ENCODE results near the gene DPH6.

DPH6 gene

GRCh38 chr15:35486296-35486695 lies 59.7 kb downstream of the DPH6 start:
- Histone ChIP-seq H3K27me3 (ENCODE audit: insufficient read depth, low read length) (no peaks in the 10 kb centered on the region), H3K79me2 (ENCODE audit: control insufficient read depth, insufficient read depth, low read length, unreplicated experiment) (no peaks in the 10 kb centered on the region), H3K4me1 (ENCODE audit: control insufficient read depth, insufficient read depth, low read length, unreplicated experiment) (peaks cover 4% of the 10 kb centered on the region), H3K27ac (ENCODE audit: low read depth, low read length) (no peak overlapping the region), H3K4me3 (ENCODE audit: low read depth, low read length) (no peak overlapping the region), H3K36me3 (ENCODE audit: insufficient read depth, low read length) (0 out of 2 replicates have a peak, but pooled peaks cover 3% of the 10 kb centered on the region), H2AFZ (ENCODE audit: low read length, unreplicated experiment) (no peak overlapping the region)

GRCh38 chr15:35485411-35485810 lies 60.6 kb downstream of the DPH6 start:
- Histone ChIP-seq H3K27me3 (ENCODE audit: insufficient read depth, low read length) (no peaks in the 10 kb centered on the region), H2AFZ (ENCODE audit: low read length, unreplicated experiment) (no peak overlapping the region), H3K27ac (ENCODE audit: low read depth, low read length) (no peak overlapping the region), H3K36me3 (ENCODE audit: insufficient read depth, low read length) (0 out of 2 replicates have a peak, but pooled peaks cover 3% of the 10 kb centered on the region), H3K4me1 (ENCODE audit: control insufficient read depth, insufficient read depth, low read length, unreplicated experiment) (peaks cover 4% of the 10 kb centered on the region), H3K79me2 (ENCODE audit: control insufficient read depth, insufficient read depth, low read length, unreplicated experiment) (no peaks in the 10 kb centered on the region), H3K4me3 (ENCODE audit: low read depth, low read length) (no peak overlapping the region)

- 0 out of 2 replicates have a peak, but pooled peaks cover 3% of the 10 kb centered on the region for H3K36me3 ChIP-seq (ENCODE audit: insufficient read depth, low read length)
- H3K4me3 ChIP-seq (ENCODE audit: low read depth, low read length) = no peak overlapping the region
- no peak overlapping the region for H2AFZ ChIP-seq (ENCODE audit: low read length, unreplicated experiment)
- peaks cover 4% of the 10 kb centered on the region for H3K4me1 ChIP-seq (ENCODE audit: control insufficient read depth, insufficient read depth, low read length, unreplicated experiment)
- H3K27me3 ChIP-seq (ENCODE audit: insufficient read depth, low read length) = no peaks in the 10 kb centered on the region
- H3K79me2 ChIP-seq (ENCODE audit: control insufficient read depth, insufficient read depth, low read length, unreplicated experiment) = no peaks in the 10 kb centered on the region
- no peak overlapping the region for H3K27ac ChIP-seq (ENCODE audit: low read depth, low read length)
Measured at GRCh38 chr15:35484231-35484945, 61.6 kb downstream of the DPH6 start.

- peak overlapping the region; percentile 52 for H2AFZ ChIP-seq (ENCODE audit: low read length, unreplicated experiment)
- H3K27me3 ChIP-seq (ENCODE audit: insufficient read depth, low read length) = no peaks in the 10 kb centered on the region
- no peaks in the 10 kb centered on the region for H3K36me3 ChIP-seq (ENCODE audit: insufficient read depth, low read length)
- peaks cover 4% of the 10 kb centered on the region for H3K4me1 ChIP-seq (ENCODE audit: control insufficient read depth, insufficient read depth, low read length, unreplicated experiment)
- no peak overlapping the region for H3K27ac ChIP-seq (ENCODE audit: low read depth, low read length)
- H3K4me3 ChIP-seq (ENCODE audit: low read depth, low read length) = no peak overlapping the region
- no peaks in the 10 kb centered on the region for H3K79me2 ChIP-seq (ENCODE audit: control insufficient read depth, insufficient read depth, low read length, unreplicated experiment)
Measured at GRCh38 chr15:35481992-35482391, 64.0 kb downstream of the DPH6 start.

- Histone ChIP-seq H3K4me1 (ENCODE audit: control insufficient read depth, insufficient read depth, low read length, unreplicated experiment) (peaks cover 4% of the 10 kb centered on the region), H3K27ac (ENCODE audit: low read depth, low read length) (no peak overlapping the region), H3K79me2 (ENCODE audit: control insufficient read depth, insufficient read depth, low read length, unreplicated experiment) (no peaks in the 10 kb centered on the region), H3K36me3 (ENCODE audit: insufficient read depth, low read length) (no peaks in the 10 kb centered on the region), H2AFZ (ENCODE audit: low read length, unreplicated experiment) (no peak overlapping the region), H3K27me3 (ENCODE audit: insufficient read depth, low read length) (no peaks in the 10 kb centered on the region), H3K4me3 (ENCODE audit: low read depth, low read length) (no peak overlapping the region)
Measured at GRCh38 chr15:35481064-35481463, 64.9 kb downstream of the DPH6 start.

- Histone ChIP-seq H3K27ac (ENCODE audit: low read depth, low read length) (no peak overlapping the region), H3K27me3 (ENCODE audit: insufficient read depth, low read length) (no peaks in the 10 kb centered on the region), H3K79me2 (ENCODE audit: control insufficient read depth, insufficient read depth, low read length, unreplicated experiment) (no peaks in the 10 kb centered on the region), H3K36me3 (ENCODE audit: insufficient read depth, low read length) (no peaks in the 10 kb centered on the region), H3K4me3 (ENCODE audit: low read depth, low read length) (no peak overlapping the region), H2AFZ (ENCODE audit: low read length, unreplicated experiment) (no peak overlapping the region), H3K4me1 (ENCODE audit: control insufficient read depth, insufficient read depth, low read length, unreplicated experiment) (peaks cover 4% of the 10 kb centered on the region)
Measured at GRCh38 chr15:35479423-35479822, 66.5 kb downstream of the DPH6 start.

- peaks cover 4% of the 10 kb centered on the region for H3K4me1 ChIP-seq (ENCODE audit: control insufficient read depth, insufficient read depth, low read length, unreplicated experiment)
- no peaks in the 10 kb centered on the region for H3K27me3 ChIP-seq (ENCODE audit: insufficient read depth, low read length)
- no peak overlapping the region for H3K4me3 ChIP-seq (ENCODE audit: low read depth, low read length)
- no peak overlapping the region for H3K27ac ChIP-seq (ENCODE audit: low read depth, low read length)
- no peak overlapping the region for H2AFZ ChIP-seq (ENCODE audit: low read length, unreplicated experiment)
- no peaks in the 10 kb centered on the region for H3K36me3 ChIP-seq (ENCODE audit: insufficient read depth, low read length)
- H3K79me2 ChIP-seq (ENCODE audit: control insufficient read depth, insufficient read depth, low read length, unreplicated experiment) = no peaks in the 10 kb centered on the region
Measured at GRCh38 chr15:35477312-35478262, 68.4 kb downstream of the DPH6 start.

- Histone ChIP-seq H3K27me3 (ENCODE audit: insufficient read depth, low read length) (no peaks in the 10 kb centered on the region), H3K79me2 (ENCODE audit: control insufficient read depth, insufficient read depth, low read length, unreplicated experiment) (no peaks in the 10 kb centered on the region), H3K27ac (ENCODE audit: low read depth, low read length) (no peak overlapping the region), H3K36me3 (ENCODE audit: insufficient read depth, low read length) (no peaks in the 10 kb centered on the region), H2AFZ (ENCODE audit: low read length, unreplicated experiment) (no peak overlapping the region), H3K4me1 (ENCODE audit: control insufficient read depth, insufficient read depth, low read length, unreplicated experiment) (no peaks in the 10 kb centered on the region), H3K4me3 (ENCODE audit: low read depth, low read length) (no peak overlapping the region)
Measured at GRCh38 chr15:35471024-35471423, 74.9 kb downstream of the DPH6 start.

- Histone ChIP-seq H2AFZ (ENCODE audit: low read length, unreplicated experiment) (no peak overlapping the region), H3K27ac (ENCODE audit: low read depth, low read length) (no peak overlapping the region), H3K36me3 (ENCODE audit: insufficient read depth, low read length) (no peaks in the 10 kb centered on the region), H3K79me2 (ENCODE audit: control insufficient read depth, insufficient read depth, low read length, unreplicated experiment) (no peaks in the 10 kb centered on the region), H3K4me3 (ENCODE audit: low read depth, low read length) (no peak overlapping the region), H3K27me3 (ENCODE audit: insufficient read depth, low read length) (no peaks in the 10 kb centered on the region), H3K4me1 (ENCODE audit: control insufficient read depth, insufficient read depth, low read length, unreplicated experiment) (no peaks in the 10 kb centered on the region)
Measured at GRCh38 chr15:35470441-35470840, 75.5 kb downstream of the DPH6 start.

GRCh38 chr15:35466476-35466875 lies 79.5 kb downstream of the DPH6 start:
- Histone ChIP-seq H2AFZ (ENCODE audit: low read length, unreplicated experiment) (no peak overlapping the region), H3K27me3 (ENCODE audit: insufficient read depth, low read length) (no peaks in the 10 kb centered on the region), H3K4me3 (ENCODE audit: low read depth, low read length) (no peak overlapping the region), H3K4me1 (ENCODE audit: control insufficient read depth, insufficient read depth, low read length, unreplicated experiment) (no peaks in the 10 kb centered on the region), H3K79me2 (ENCODE audit: control insufficient read depth, insufficient read depth, low read length, unreplicated experiment) (no peaks in the 10 kb centered on the region), H3K36me3 (ENCODE audit: insufficient read depth, low read length) (no peaks in the 10 kb centered on the region), H3K27ac (ENCODE audit: low read depth, low read length) (no peak overlapping the region)

Data from ACC112 (cell line).